ENCODE measurements around the gene NUAK1.

The NUAK1 gene

GRCh38 chr12:106066051-106066705 lies 72.6 kb downstream of the NUAK1 start:
- DNase-seq (ENCODE audit: low read depth in 1 of 2, low spot score in 1 of 2) = no peak

- no peak for DNase-seq (ENCODE audit: low read depth in 1 of 2, low spot score in 1 of 2)
Measured at GRCh38 chr12:106065506-106065905, 73.2 kb downstream of the NUAK1 start.

- no peak for DNase-seq (ENCODE audit: low read depth in 1 of 2, low spot score in 1 of 2)
Measured at GRCh38 chr12:106064721-106065021, 74.1 kb downstream of the NUAK1 start.

- DNase-seq (ENCODE audit: low read depth in 1 of 2, low spot score in 1 of 2) = no peak
Measured at GRCh38 chr12:106063826-106064720, 74.7 kb downstream of the NUAK1 start.

- DNase-seq (ENCODE audit: low read depth in 1 of 2, low spot score in 1 of 2) = no peak
Measured at GRCh38 chr12:106062693-106063092, 76.1 kb downstream of the NUAK1 start.

GRCh38 chr12:106058256-106059182 lies 80.2 kb downstream of the NUAK1 start:
- DNase-seq (ENCODE audit: low read depth in 1 of 2, low spot score in 1 of 2) = no peak

GRCh38 chr12:106054049-106054448 lies 84.7 kb downstream of the NUAK1 start:
- DNase-seq (ENCODE audit: low read depth in 1 of 2, low spot score in 1 of 2) = no peak

GRCh38 chr12:106051853-106052531 lies 86.8 kb downstream of the NUAK1 start:
- no peak for DNase-seq (ENCODE audit: low read depth in 1 of 2, low spot score in 1 of 2)

- no peak for DNase-seq (ENCODE audit: low read depth in 1 of 2, low spot score in 1 of 2)
Measured at GRCh38 chr12:106049546-106049945, 89.2 kb downstream of the NUAK1 start.

GRCh38 chr12:106049105-106049504 lies 89.6 kb downstream of the NUAK1 start:
- DNase-seq (ENCODE audit: low read depth in 1 of 2, low spot score in 1 of 2) = no peak

- no peak for DNase-seq (ENCODE audit: low read depth in 1 of 2, low spot score in 1 of 2)
Measured at GRCh38 chr12:106048676-106049075, 90.1 kb downstream of the NUAK1 start.

- no peak for DNase-seq (ENCODE audit: low read depth in 1 of 2, low spot score in 1 of 2)
Measured at GRCh38 chr12:106048016-106048415, 90.7 kb downstream of the NUAK1 start.

- no peak for DNase-seq (ENCODE audit: low read depth in 1 of 2, low spot score in 1 of 2)
Measured at GRCh38 chr12:106046947-106047346, 91.8 kb downstream of the NUAK1 start.

GRCh38 chr12:106046301-106046846 lies 92.4 kb downstream of the NUAK1 start:
- no peak for DNase-seq (ENCODE audit: low read depth in 1 of 2, low spot score in 1 of 2)

GRCh38 chr12:106045251-106045674 lies 93.5 kb downstream of the NUAK1 start:
- no peak for DNase-seq (ENCODE audit: low read depth in 1 of 2, low spot score in 1 of 2)

- no peak for DNase-seq (ENCODE audit: low read depth in 1 of 2, low spot score in 1 of 2)
Measured at GRCh38 chr12:106044773-106045172, 94.0 kb downstream of the NUAK1 start.

GRCh38 chr12:106042037-106042436 lies 96.7 kb downstream of the NUAK1 start:
- no peak for DNase-seq (ENCODE audit: low read depth in 1 of 2, low spot score in 1 of 2)

GRCh38 chr12:106040521-106040920 lies 98.2 kb downstream of the NUAK1 start:
- DNase-seq (ENCODE audit: low read depth in 1 of 2, low spot score in 1 of 2) = no peak

GRCh38 chr12:106039646-106040404 lies 98.9 kb downstream of the NUAK1 start:
- DNase-seq (ENCODE audit: low read depth in 1 of 2, low spot score in 1 of 2) = no peak

- no peak for DNase-seq (ENCODE audit: low read depth in 1 of 2, low spot score in 1 of 2)
Measured at GRCh38 chr12:106039242-106039641, 99.5 kb downstream of the NUAK1 start.

Data from stimulated activated CD4-positive, alpha-beta T cell treated with anti-CD3 and anti-CD28 coated beads, Interleukin-15, amount 100 ng/mL, for 1 hour (primary cell).